Measurements from ENCODE around the gene ARHGEF25. TPM values are rescaled to one million over a fixed set of nuclear protein-coding genes. Genes with fewer than 3 reads are reported as not detected.
"Not testable (repeated sequence)": the region's sequence is repeated elsewhere in the genome, so short reads cannot be mapped to it uniquely, and the experiment has no call there.

ARHGEF25 gene
- total RNA-seq: 1 to 10 TPM; 1.4 to 1.5 TPM

DNA sequence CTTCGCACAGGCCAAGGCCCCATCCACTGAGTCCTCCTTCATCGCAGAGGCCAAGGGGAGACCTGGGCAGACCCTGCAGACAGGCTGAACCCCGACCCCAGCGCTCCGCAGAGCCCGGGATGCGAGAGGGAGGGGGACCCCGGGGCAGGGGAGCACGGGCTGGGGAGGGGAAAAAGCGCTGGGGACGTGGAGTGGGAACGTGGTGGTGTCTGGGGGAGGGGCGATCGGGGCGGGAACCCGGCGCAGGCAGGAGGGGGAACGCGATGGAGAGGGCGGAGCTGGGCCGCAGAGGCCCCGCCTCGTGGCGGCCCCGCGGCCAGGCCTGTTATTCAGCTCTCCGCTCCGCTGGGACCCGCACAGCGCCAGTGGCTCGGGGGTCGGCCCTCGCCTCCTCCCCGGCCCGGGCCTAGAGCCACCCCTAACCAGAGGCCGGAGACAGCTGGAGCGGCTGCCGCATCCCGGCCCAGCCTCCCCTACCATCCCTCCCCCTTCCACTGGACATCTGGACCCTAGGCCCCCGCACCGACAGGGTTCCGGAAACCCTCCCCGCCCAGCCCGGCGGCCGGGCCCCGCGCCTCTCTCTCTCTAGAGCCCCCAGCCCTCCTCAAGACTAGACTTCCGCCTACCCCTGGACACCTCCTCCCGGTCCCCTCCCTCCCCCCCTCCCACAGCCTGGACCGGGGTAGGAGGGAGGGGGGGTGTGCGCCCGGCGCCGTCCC lies at the start of gene ARHGEF25:
ARHGEF25 (plus strand) TSS at position 328 of the 719 bp plus-strand sequence. CDS start 460 bp downstream, outside the sequence.
- H3K36me3 Mint-ChIP-seq (ENCODE audit: low read depth): no peaks in the 10 kb centered on the region
- peaks cover 9% of the 10 kb centered on the region for H3K4me1 Mint-ChIP-seq (ENCODE audit: low read depth)
- peaks cover 19% of the 10 kb centered on the region for H3K27me3 Mint-ChIP-seq (ENCODE audit: low read depth)
- no peak within 1 kb of the TSS for H3K27ac Mint-ChIP-seq
- H3K9me3 Mint-ChIP-seq: no peaks in the 10 kb centered on the region
- intact Hi-C loops (cut with micrococcal nuclease): loop anchor here (1.0 to 2.0 kb wide), 2 partner anchors 20 to 22 kb away; partner anchors contain the start of genes B4GALNT1 and PIP4K2C
- CTCF ChIA-PET: interaction anchor here (0.6 to 1.6 kb wide), 4 partner anchors 9 to 30 kb away, joined by 3 to 12 read pairs (median 6); no protein-coding TSS in a partner anchor
- peak within 1 kb of the TSS; percentile 65 for H3K4me3 Mint-ChIP-seq
- peak; percentile 58 for DNase-seq

- Mint-ChIP-seq H3K4me3 (no peak overlapping the region), H3K9me3 (no peaks in the 10 kb centered on the region), H3K27ac (no peak overlapping the region), H3K27me3 (ENCODE audit: low read depth) (no peaks in the 10 kb centered on the region), H3K36me3 (ENCODE audit: low read depth) (no peaks in the 10 kb centered on the region), H3K4me1 (ENCODE audit: low read depth) (no peaks in the 10 kb centered on the region)
- CTCF ChIA-PET: no interaction called here
- DNase-seq: no peak
- intact Hi-C loops (cut with micrococcal nuclease): no loop called here
Measured at GRCh38 chr12:57563358-57563757, 47.9 kb upstream of the ARHGEF25 start.

DNA sequence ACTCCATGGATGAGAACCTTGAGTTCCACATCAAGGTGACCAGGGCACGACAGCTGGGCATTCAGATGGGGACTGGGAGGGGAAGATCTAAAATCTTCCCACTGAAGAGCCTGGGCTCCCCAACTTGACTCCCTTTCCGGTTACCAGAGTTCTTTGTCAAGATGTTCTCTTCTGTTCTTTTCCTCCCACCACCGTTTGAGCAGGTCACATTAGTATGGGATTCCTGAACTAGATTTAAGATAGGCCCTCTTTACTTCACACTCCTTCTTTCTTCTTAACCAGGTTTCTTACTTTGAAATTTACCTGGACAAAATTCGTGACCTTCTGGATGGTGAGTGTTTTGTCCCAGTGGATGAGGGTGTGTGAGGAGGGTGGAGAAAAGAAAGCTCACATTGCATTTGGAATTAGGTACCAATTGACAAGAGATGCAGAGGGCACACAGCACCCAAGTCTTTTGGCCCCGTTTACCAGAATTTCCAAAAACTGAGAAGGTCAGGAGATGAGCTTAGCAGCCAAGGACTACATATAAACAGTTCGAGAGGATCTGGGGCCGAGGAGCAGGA lies 47.0 kb upstream of the ARHGEF25 start:
- Mint-ChIP-seq H3K4me1 (ENCODE audit: low read depth) (no peaks in the 10 kb centered on the region), H3K36me3 (ENCODE audit: low read depth) (no peaks in the 10 kb centered on the region), H3K9me3 (no peaks in the 10 kb centered on the region), H3K4me3 (no peak overlapping the region), H3K27ac (no peak overlapping the region), H3K27me3 (ENCODE audit: low read depth) (no peaks in the 10 kb centered on the region)
- intact Hi-C loops (cut with micrococcal nuclease): no loop called here
- CTCF ChIA-PET: interaction anchor here (0.6 kb wide), 1 partner anchor 144 kb away, joined by 3 read pairs; no protein-coding TSS in a partner anchor
- DNase-seq: no peak

- Mint-ChIP-seq H3K4me3 (no peak overlapping the region), H3K27me3 (ENCODE audit: low read depth) (no peaks in the 10 kb centered on the region), H3K27ac (no peak overlapping the region), H3K4me1 (ENCODE audit: low read depth) (no peaks in the 10 kb centered on the region), H3K9me3 (no peaks in the 10 kb centered on the region), H3K36me3 (ENCODE audit: low read depth) (no peaks in the 10 kb centered on the region)
- CTCF ChIA-PET: interaction anchor here (0.9 to 2.6 kb wide), 2 partner anchors 16 to 113 kb away, joined by 4 to 10 read pairs; no protein-coding TSS in a partner anchor
- intact Hi-C loops (cut with micrococcal nuclease): no loop called here
- DNase-seq: no peak
Measured at GRCh38 chr12:57568838-57569237, 42.4 kb upstream of the ARHGEF25 start.

DNA sequence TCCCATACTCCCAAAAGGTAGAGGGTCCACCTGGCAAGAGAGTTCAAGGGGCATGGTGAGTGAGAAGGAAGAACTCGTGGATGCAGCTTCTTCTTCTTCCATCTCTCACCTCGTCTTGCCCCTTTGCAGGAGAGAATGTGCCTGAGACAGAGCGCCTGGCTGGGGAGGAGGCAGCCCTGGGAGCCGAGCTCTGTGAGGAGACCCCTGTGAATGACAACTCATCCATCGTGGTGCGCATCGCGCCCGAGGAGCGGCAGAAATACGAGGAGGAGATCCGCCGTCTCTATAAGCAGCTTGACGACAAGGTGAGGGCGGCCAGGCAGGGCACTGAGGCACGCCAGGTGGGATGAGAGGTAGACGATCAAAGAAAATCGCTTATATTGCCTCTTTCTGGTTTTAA lies 41.4 kb upstream of the ARHGEF25 start:
- CTCF ChIA-PET: interaction anchor here (0.7 kb wide), 1 partner anchor 14 kb away, joined by 3 read pairs; no protein-coding TSS in a partner anchor
- H3K27ac Mint-ChIP-seq: no peak overlapping the region
- no peak for DNase-seq
- H3K9me3 Mint-ChIP-seq: no peaks in the 10 kb centered on the region
- H3K4me1 Mint-ChIP-seq (ENCODE audit: low read depth): no peaks in the 10 kb centered on the region
- intact Hi-C loops (cut with micrococcal nuclease): no loop called here
- no peaks in the 10 kb centered on the region for H3K36me3 Mint-ChIP-seq (ENCODE audit: low read depth)
- no peak overlapping the region for H3K4me3 Mint-ChIP-seq
- H3K27me3 Mint-ChIP-seq (ENCODE audit: low read depth): no peaks in the 10 kb centered on the region

DNA sequence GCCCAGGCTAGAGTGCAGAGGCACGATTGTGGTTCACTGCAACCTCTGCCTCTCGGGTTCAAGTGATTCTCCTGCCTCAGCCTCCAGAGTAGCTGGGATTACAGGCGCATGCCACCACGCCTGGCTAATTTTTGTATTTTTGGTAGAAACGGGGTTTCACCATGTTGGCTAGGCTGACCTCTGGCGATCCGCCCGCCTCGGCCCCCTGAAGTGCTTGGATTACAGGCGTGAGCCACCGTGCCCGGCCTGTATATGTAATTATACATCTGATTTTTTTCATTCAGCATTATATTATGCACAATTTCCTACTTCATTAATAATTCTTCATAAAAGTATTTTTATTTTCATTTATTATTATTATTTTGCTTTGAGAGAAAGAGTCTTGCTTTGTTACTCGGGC lies 40.8 kb upstream of the ARHGEF25 start:
- H3K36me3 Mint-ChIP-seq (ENCODE audit: low read depth); intact Hi-C loops (cut with micrococcal nuclease): not testable (repeated sequence)
- CTCF ChIA-PET: interaction anchor here (2.0 to 3.4 kb wide), 2 partner anchors 12 to 50 kb away, joined by 6 to 24 read pairs; no protein-coding TSS in a partner anchor

DNA sequence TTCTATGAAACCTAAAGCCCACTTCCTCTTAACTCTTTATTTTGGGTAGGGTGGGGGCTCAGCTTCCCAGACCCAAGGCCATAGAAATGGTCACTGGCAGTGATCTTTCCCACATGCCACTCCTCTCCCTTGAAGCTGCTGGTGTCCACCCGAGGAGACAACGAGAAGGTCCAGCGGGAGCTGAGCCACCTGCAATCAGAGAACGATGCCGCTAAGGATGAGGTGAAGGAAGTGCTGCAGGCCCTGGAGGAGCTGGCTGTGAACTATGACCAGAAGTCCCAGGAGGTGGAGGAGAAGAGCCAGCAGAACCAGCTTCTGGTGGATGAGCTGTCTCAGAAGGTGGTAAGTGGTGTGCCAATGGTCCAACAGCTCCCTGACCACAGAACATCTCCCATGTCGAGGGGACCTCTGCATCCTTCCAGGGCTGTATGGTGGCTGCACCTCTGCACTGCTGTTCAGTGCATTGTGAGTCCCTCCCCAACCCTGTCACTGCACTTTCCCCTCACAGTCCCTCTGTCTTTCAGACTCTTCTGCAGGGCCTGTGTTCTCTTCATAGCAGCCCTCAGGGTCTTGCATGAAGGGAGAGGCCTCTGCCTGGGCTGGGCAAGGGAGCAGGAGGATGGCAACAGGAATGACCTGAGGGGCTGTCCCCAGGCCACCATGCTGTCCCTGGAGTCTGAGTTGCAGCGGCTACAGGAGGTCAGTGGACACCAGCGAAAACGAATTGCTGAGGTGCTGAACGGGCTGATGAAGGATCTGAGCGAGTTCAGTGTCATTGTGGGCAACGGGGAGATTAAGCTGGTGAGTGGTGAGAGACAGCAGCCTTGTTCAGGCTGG lies 39.1 kb upstream of the ARHGEF25 start:
- Mint-ChIP-seq H3K4me3 (no peak overlapping the region), H3K36me3 (ENCODE audit: low read depth) (no peaks in the 10 kb centered on the region), H3K27me3 (ENCODE audit: low read depth) (no peaks in the 10 kb centered on the region), H3K4me1 (ENCODE audit: low read depth) (no peaks in the 10 kb centered on the region), H3K27ac (no peak overlapping the region), H3K9me3 (no peaks in the 10 kb centered on the region)
- CTCF ChIA-PET: interaction anchor here (2.0 to 3.4 kb wide), 2 partner anchors 10 to 49 kb away, joined by 6 to 24 read pairs; no protein-coding TSS in a partner anchor
- no peak for DNase-seq
- intact Hi-C loops (cut with micrococcal nuclease): no loop called here

More for the DNA sequence above, 40.8 kb upstream of the ARHGEF25 start:
- not testable (repeated sequence) for DNase-seq; H3K4me1 Mint-ChIP-seq (ENCODE audit: low read depth); H3K9me3 Mint-ChIP-seq; H3K27me3 Mint-ChIP-seq (ENCODE audit: low read depth); H3K4me3 Mint-ChIP-seq; H3K27ac Mint-ChIP-seq

- Mint-ChIP-seq H3K27me3 (ENCODE audit: low read depth) (no peaks in the 10 kb centered on the region), H3K4me3 (no peak overlapping the region), H3K36me3 (ENCODE audit: low read depth) (no peaks in the 10 kb centered on the region), H3K9me3 (no peaks in the 10 kb centered on the region), H3K27ac (no peak overlapping the region), H3K4me1 (ENCODE audit: low read depth) (no peaks in the 10 kb centered on the region)
- CTCF ChIA-PET: interaction anchor here (0.6 to 2.5 kb wide), 4 partner anchors 9 to 118 kb away, joined by 3 to 18 read pairs (median 7); no protein-coding TSS in a partner anchor
- intact Hi-C loops (cut with micrococcal nuclease): no loop called here
- DNase-seq: no peak
Measured at GRCh38 chr12:57574795-57575194, 36.4 kb upstream of the ARHGEF25 start.

DNA sequence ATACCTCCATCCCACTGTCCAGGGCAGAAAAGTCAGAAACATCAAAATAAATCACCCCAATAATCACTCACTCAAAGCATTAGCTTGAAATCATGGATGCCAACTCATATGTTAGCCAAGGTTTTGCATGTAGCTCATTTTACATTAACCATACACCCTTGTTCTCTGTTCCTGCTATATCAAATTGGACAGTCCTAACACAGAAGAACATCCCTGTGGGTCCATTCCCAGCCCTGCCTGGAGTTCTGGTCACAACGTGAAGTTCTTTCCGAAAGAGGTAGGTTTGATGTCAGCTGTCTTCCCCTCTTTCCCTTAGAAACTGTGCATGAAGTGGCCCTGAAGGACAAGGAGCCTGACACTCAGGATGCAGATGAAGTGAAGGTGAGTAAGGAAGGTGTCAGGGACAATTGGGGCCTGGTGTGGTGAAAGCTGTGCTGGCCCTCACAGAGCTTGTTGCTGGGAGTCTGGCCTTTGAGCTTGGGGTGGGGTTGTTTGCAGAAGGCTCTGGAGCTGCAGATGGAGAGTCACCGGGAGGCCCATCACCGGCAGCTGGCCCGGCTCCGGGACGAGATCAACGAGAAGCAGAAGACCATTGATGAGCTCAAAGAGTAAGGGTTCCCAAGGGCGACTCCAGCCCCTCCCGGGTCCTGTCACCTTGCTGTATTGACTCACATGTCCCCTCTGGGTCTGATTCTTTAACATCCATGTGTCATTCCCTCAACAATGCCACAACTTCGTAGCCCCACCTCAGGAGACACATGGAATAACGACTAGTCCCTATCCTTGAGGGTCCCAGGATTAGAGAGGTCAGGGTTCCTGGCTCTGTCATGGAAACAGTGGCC lies 35.2 kb upstream of the ARHGEF25 start:
- Mint-ChIP-seq H3K36me3 (ENCODE audit: low read depth) (no peaks in the 10 kb centered on the region), H3K4me1 (ENCODE audit: low read depth) (no peaks in the 10 kb centered on the region), H3K27me3 (ENCODE audit: low read depth) (no peaks in the 10 kb centered on the region), H3K9me3 (no peaks in the 10 kb centered on the region), H3K4me3 (no peak overlapping the region), H3K27ac (no peak overlapping the region)
- intact Hi-C loops (cut with micrococcal nuclease): no loop called here
- CTCF ChIA-PET: interaction anchor here (0.8 to 2.5 kb wide), 4 partner anchors 8 to 118 kb away, joined by 3 to 18 read pairs (median 5); no protein-coding TSS in a partner anchor
- DNase-seq: no peak

GRCh38 chr12:57576613-57577160 lies 34.5 kb upstream of the ARHGEF25 start:
- intact Hi-C loops (cut with micrococcal nuclease): no loop called here
- Mint-ChIP-seq H3K27me3 (ENCODE audit: low read depth) (no peaks in the 10 kb centered on the region), H3K9me3 (no peaks in the 10 kb centered on the region), H3K4me3 (no peak overlapping the region), H3K4me1 (ENCODE audit: low read depth) (no peaks in the 10 kb centered on the region), H3K27ac (no peak overlapping the region), H3K36me3 (ENCODE audit: low read depth) (no peaks in the 10 kb centered on the region)
- CTCF ChIA-PET: interaction anchor here (2.5 kb wide), 1 partner anchor 8 kb away, joined by 18 read pairs; no protein-coding TSS in a partner anchor
- DNase-seq: no peak
